BLaER1 treated with 17β-estradiol and CSF1 and Interleukin-3, amounts not matched to agents 10 nM and 100 nM (cell line): ENCODE data around the gene TWNK.

Source experiments
- H3K27ac ChIP-seq, 11 experiments: shearing (Covaris generic); formaldehyde crosslinking; 2 replicates each; pipeline ENCODE4 v1.8.1; 2022
- H3K27me3 ChIP-seq, 11 experiments: shearing (Covaris generic); formaldehyde crosslinking; 2 replicates each; pipeline ENCODE4 v1.8.1; 2022
- H3K36me3 ChIP-seq, 11 experiments: shearing (Covaris generic); formaldehyde crosslinking; 2 replicates each; pipeline ENCODE4 v1.8.1; 2022
- H3K4me1 ChIP-seq, 10 experiments: shearing (Covaris generic); formaldehyde crosslinking; 2 replicates each; pipeline ENCODE4 v1.8.1; 2022
- H3K4me2 ChIP-seq, 11 experiments: shearing (Covaris generic); formaldehyde crosslinking; 2 replicates each; pipeline ENCODE4 v1.8.1; 2022
- H3K4me3 ChIP-seq, 10 experiments: shearing (Covaris generic); formaldehyde crosslinking; 2 replicates each; pipeline ENCODE4 v1.8.1; 2022
- H3K9ac ChIP-seq, 11 experiments: shearing (Covaris generic); formaldehyde crosslinking; 2 replicates each; pipeline ENCODE4 v1.8.1; 2022
- H3K9me3 ChIP-seq, 11 experiments: shearing (Covaris generic); formaldehyde crosslinking; replicated peaks in 1 of 11; 2 replicates each; pipeline ENCODE4 v1.8.1; 2022
- H4K20me1 ChIP-seq, 11 experiments: shearing (Covaris generic); formaldehyde crosslinking; 2 replicates each; pipeline ENCODE4 v1.8.1; 2022
- Cebpa-rat ChIP-seq, 11 experiments: shearing (Covaris generic); IDR thresholded peaks; 2 replicates each; pipeline ENCODE4 v1.8.1; 2022

Gene TWNK

GRCh38 chr10:100978121-100978900 lies 9.0 kb upstream of the TWNK start:
- Histone ChIP-seq H3K4me1 (no peaks in the 10 kb centered on the region), H3K36me3 (peaks cover 34 to 59% (median 48%) of the 10 kb centered on the region in 11 experiments), H3K27me3 (no peaks in the 10 kb centered on the region), H3K4me2 (no peak overlapping the region), H3K9ac (no peak overlapping the region), H4K20me1 (peaks cover 0 to 9% (median 0%) of the 10 kb centered on the region in 11 experiments; a peak in 3 of 22 replicates), H3K27ac (no peak overlapping the region), H3K4me3 (no peak overlapping the region), H3K9me3 (no peaks in the 10 kb centered on the region)
- TF ChIP-seq Cebpa-rat (IDR thresholded peaks at IDR 0.05): no peak

DNA sequence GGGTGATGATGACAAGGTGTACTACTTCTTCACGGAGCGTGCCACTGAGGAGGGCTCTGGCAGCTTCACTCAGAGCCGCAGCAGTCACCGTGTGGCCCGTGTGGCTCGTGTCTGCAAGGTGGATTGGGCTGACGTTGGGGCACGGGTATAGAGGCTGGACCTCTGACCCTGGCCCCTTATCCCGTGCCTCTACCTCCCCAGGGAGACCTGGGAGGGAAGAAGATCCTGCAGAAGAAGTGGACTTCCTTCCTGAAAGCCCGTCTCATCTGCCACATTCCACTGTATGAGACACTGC lies 8.5 kb upstream of the TWNK start:
- no peaks in the 10 kb centered on the region for H3K27me3 ChIP-seq
- no peaks in the 10 kb centered on the region for H3K9me3 ChIP-seq
- no peak overlapping the region for H3K27ac ChIP-seq
- no peak overlapping the region for H3K4me3 ChIP-seq
- TF ChIP-seq Cebpa-rat (IDR thresholded peaks at IDR 0.05): no peak
- no peak overlapping the region for H3K9ac ChIP-seq
- peaks cover 0 to 9% (median 0%) of the 10 kb centered on the region in 11 experiments; a peak in 3 of 22 replicates for H4K20me1 ChIP-seq
- peaks cover 37 to 62% (median 52%) of the 10 kb centered on the region in 11 experiments for H3K36me3 ChIP-seq
- no peak overlapping the region for H3K4me2 ChIP-seq
- H3K4me1 ChIP-seq: no peaks in the 10 kb centered on the region

GRCh38 chr10:100979791-100980272 lies 7.5 kb upstream of the TWNK start:
- H4K20me1 ChIP-seq: peaks cover 0 to 16% (median 0%) of the 10 kb centered on the region in 11 experiments; a peak in 6 of 22 replicates
- H3K4me2 ChIP-seq: no peak overlapping the region
- H3K27me3 ChIP-seq: no peaks in the 10 kb centered on the region
- H3K4me1 ChIP-seq: no peaks in the 10 kb centered on the region
- H3K9ac ChIP-seq: no peak overlapping the region
- H3K4me3 ChIP-seq: no peak overlapping the region
- no peak for TF ChIP-seq Cebpa-rat (IDR thresholded peaks at IDR 0.05)
- H3K36me3 ChIP-seq: peaks cover 37 to 72% (median 59%) of the 10 kb centered on the region in 11 experiments
- no peaks in the 10 kb centered on the region for H3K9me3 ChIP-seq
- H3K27ac ChIP-seq: no peak overlapping the region

DNA sequence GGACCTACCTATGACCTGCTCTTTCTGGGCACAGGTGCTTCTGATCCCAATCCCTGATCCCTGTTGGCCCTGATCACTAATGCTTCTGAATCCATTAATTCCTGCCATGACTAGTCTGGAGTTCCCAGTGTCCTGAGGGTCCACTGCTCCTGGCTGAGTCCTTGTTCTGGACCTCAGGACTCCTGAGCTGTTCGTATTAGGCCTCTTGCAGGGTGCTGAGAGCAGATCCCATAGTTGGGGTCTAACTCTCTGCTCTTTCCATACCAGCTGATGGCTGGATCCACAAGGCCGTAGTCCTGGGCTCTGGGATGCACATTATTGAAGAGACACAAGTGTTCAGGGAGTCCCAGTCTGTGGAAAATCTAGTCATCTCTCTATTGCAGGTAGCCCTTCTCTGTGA lies 7.0 kb upstream of the TWNK start:
- Histone ChIP-seq H3K9ac (no peak overlapping the region), H3K4me2 (no peak overlapping the region), H3K27ac (no peak overlapping the region), H4K20me1 (peaks cover 0 to 21% (median 0%) of the 10 kb centered on the region in 11 experiments; a peak in 6 of 22 replicates), H3K4me1 (peaks cover 0 to 1% (median 0%) of the 10 kb centered on the region in 10 experiments; a peak in 2 of 20 replicates), H3K36me3 (peaks cover 41 to 77% (median 63%) of the 10 kb centered on the region in 11 experiments), H3K4me3 (no peak overlapping the region), H3K27me3 (no peaks in the 10 kb centered on the region), H3K9me3 (no peaks in the 10 kb centered on the region)
- no peak for TF ChIP-seq Cebpa-rat (IDR thresholded peaks at IDR 0.05)

DNA sequence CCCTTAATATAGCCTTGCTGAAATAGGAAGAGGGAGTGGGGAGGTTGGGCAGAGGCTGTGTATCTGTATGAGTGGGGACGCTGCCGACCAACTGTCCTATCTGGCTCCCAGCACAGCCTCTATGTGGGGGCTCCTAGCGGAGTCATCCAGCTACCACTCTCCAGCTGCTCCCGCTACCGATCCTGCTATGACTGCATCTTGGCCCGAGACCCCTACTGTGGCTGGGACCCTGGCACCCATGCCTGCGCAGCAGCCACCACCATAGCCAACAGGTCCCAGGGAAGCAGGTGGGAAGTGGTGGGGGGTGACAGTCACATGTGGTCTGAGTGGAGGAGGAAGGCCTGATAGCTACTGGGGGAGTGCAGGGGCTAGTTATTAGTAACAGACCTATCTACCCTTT lies 6.6 kb upstream of the TWNK start:
- Histone ChIP-seq H3K36me3 (peaks cover 45 to 81% (median 67%) of the 10 kb centered on the region in 11 experiments), H3K4me2 (no peak overlapping the region), H4K20me1 (peaks cover 0 to 22% (median 0%) of the 10 kb centered on the region in 11 experiments; a peak in 6 of 22 replicates), H3K9ac (no peak overlapping the region), H3K27ac (no peak overlapping the region), H3K9me3 (no peaks in the 10 kb centered on the region), H3K4me1 (peaks cover 0 to 5% (median 3%) of the 10 kb centered on the region in 10 experiments; a peak in 10 of 20 replicates), H3K27me3 (no peaks in the 10 kb centered on the region), H3K4me3 (no peak overlapping the region)
- TF ChIP-seq Cebpa-rat (IDR thresholded peaks at IDR 0.05): no peak

- Histone ChIP-seq H3K9me3 (no peaks in the 10 kb centered on the region), H3K36me3 (peaks cover 50 to 86% (median 68%) of the 10 kb centered on the region in 11 experiments), H3K4me2 (no peak overlapping the region), H3K9ac (no peak overlapping the region), H3K4me3 (no peak overlapping the region), H3K27ac (no peak overlapping the region), H3K4me1 (peaks cover 3 to 11% (median 9%) of the 10 kb centered on the region in 10 experiments), H4K20me1 (peaks cover 0 to 22% (median 0%) of the 10 kb centered on the region in 11 experiments; a peak in 7 of 22 replicates), H3K27me3 (no peaks in the 10 kb centered on the region)
- no peak for TF ChIP-seq Cebpa-rat (IDR thresholded peaks at IDR 0.05)
These were observed 6.1 kb upstream of the TWNK start for GRCh38 chr10:100981178-100981772.

DNA sequence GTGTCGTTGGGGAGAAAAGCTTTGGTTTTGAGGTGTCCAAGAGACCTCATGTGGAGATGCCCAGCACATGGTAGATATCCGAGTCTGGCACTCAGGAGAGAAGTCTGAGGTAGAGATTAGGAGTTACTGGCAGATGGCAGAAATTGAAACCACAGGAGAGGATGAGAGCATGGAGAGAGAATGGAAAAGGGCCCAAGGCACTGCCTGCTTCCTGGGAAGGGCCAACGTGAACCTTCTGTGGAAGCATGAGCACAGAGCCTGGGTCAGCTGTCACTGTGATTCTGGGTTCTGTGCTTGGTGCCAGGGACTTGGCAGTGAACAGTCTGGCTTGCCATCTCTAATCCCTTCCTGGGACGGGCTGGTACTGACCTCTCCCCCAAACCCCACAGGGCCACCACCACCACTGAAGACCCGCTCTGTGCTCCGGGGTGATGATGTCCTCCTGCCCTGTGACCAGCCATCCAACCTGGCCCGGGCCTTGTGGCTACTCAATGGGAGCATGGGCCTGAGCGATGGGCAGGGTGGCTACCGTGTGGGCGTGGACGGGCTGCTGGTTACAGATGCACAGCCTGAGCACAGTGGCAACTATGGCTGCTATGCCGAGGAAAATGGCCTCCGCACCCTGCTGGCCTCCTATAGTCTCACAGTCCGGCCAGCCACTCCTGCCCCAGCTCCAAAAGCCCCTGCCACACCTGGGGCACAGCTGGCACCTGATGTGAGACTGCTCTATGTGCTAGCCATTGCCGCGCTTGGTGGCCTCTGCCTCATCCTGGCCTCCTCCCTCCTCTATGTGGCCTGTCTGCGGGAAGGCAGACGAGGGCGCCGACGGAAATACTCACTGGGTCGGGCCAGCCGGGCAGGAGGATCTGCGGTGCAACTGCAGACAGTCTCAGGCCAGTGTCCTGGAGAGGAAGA lies 4.2 kb upstream of the TWNK start:
- H3K36me3 ChIP-seq: peaks cover 50 to 82% (median 68%) of the 10 kb centered on the region in 11 experiments
- H4K20me1 ChIP-seq: peaks cover 0 to 22% (median 5%) of the 10 kb centered on the region in 11 experiments; a peak in 8 of 22 replicates
- peaks cover 14 to 21% (median 20%) of the 10 kb centered on the region in 10 experiments for H3K4me1 ChIP-seq
- no peak for TF ChIP-seq Cebpa-rat (IDR thresholded peaks at IDR 0.05)
- H3K9me3 ChIP-seq: no peaks in the 10 kb centered on the region
- no peak overlapping the region; a peak in 1 of 22 replicates for H3K9ac ChIP-seq
- no peaks in the 10 kb centered on the region for H3K27me3 ChIP-seq
- H3K4me2 ChIP-seq: no peak overlapping the region
- H3K4me3 ChIP-seq: no peak overlapping the region
- no peak overlapping the region for H3K27ac ChIP-seq

DNA sequence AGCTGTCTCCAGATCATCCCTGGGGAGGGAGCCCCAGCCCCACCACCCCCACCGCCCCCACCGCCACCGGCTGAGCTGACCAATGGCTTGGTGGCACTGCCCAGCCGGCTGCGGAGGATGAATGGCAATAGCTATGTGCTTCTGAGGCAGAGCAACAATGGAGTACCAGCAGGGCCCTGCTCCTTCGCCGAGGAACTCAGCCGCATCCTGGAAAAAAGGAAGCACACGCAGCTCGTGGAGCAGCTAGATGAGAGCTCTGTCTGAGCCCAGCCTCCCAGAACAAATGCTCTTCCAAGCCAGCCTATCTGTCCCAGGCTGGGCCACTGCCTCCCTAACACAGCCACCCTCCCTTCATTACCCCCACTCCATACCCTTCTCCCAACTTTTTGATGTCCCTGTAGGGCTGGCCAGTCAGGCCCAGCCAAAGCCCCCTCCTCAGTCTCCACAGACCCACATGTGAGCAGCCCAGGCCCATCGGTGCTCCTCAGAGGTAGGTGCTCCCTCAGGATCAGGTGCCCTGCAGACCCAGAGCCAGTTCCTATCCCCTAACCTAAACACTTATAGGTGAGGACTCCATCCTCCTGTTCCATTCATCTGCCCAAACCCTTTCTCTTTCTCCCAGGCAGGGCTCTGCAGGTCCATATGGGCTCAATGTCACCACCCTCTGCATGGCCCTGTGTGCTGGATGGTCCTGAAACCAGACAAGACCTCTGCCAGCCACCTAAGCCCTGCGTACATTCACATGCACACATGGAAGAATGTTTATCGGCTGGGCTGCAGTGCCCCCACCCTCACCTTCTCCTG lies 3.3 kb upstream of the TWNK start:
- no peak overlapping the region for H3K4me2 ChIP-seq
- H3K4me1 ChIP-seq: peaks cover 23 to 30% (median 29%) of the 10 kb centered on the region in 10 experiments
- H3K9me3 ChIP-seq: no peaks in the 10 kb centered on the region
- no peak overlapping the region for H3K27ac ChIP-seq
- H3K36me3 ChIP-seq: peaks cover 50 to 82% (median 67%) of the 10 kb centered on the region in 11 experiments
- no peak overlapping the region for H3K9ac ChIP-seq
- H3K4me3 ChIP-seq: no peak overlapping the region
- H4K20me1 ChIP-seq: peaks cover 0 to 31% (median 10%) of the 10 kb centered on the region in 11 experiments; a peak in 12 of 22 replicates
- H3K27me3 ChIP-seq: no peaks in the 10 kb centered on the region
- no peak for TF ChIP-seq Cebpa-rat (IDR thresholded peaks at IDR 0.05)
